H9 (cell line): ENCODE measurements around the gene CACNB4. TPM values are rescaled to one million over a fixed set of nuclear protein-coding genes. Genes with fewer than 3 reads are reported as not detected.

Source experiments
- DNase-seq: peaks from one replicate; pipeline ENCODE4 v3.0.0-alpha.2; 2017
- H2AFZ ChIP-seq: one replicate; pipeline ENCODE4 v1.6.1; 2013; ENCODE audit warnings: mild to moderate bottlenecking, low read length, control low read depth, moderate library complexity
- H2AK5ac ChIP-seq: 2 replicates; pipeline ENCODE4 v1.6.1; 2013; ENCODE audit warnings: low read length, control low read depth, mixed read lengths; ENCODE audit not compliant: insufficient read length
- H2BK120ac ChIP-seq: one replicate; pipeline ENCODE4 v1.6.1; 2013; ENCODE audit warnings: low read depth, mild to moderate bottlenecking, low read length, control low read depth, inconsistent platforms; ENCODE audit not compliant: poor library complexity, severe bottlenecking
- H2BK12ac ChIP-seq: 2 replicates; pipeline ENCODE4 v1.6.1; 2013; ENCODE audit warnings: low read length, control low read depth, mixed read lengths, low read depth; ENCODE audit not compliant: insufficient read length
- H2BK15ac ChIP-seq: 2 replicates; pipeline ENCODE4 v1.6.1; 2013; ENCODE audit warnings: low read depth, low read length, control low read depth
- H2BK20ac ChIP-seq: one replicate; pipeline ENCODE4 v1.6.1; 2013; ENCODE audit warnings: low read depth, mild to moderate bottlenecking, low read length, control low read depth, inconsistent platforms; ENCODE audit not compliant: poor library complexity, severe bottlenecking
- H2BK5ac ChIP-seq: 2 replicates; pipeline ENCODE4 v1.6.1; 2013; ENCODE audit warnings: low read length, control low read depth, mixed read lengths; ENCODE audit not compliant: insufficient read length
- H3K14ac ChIP-seq: 2 replicates; pipeline ENCODE4 v1.6.1; 2013; ENCODE audit warnings: low read length, control low read depth; ENCODE audit not compliant: insufficient read depth
- H3K18ac ChIP-seq: 2 replicates; pipeline ENCODE4 v1.6.1; 2013; ENCODE audit warnings: low read depth, mild to moderate bottlenecking, mixed read lengths, low read length, control low read depth; ENCODE audit not compliant: insufficient read length
- H3K23ac ChIP-seq: 2 replicates; pipeline ENCODE4 v1.6.1; 2013; ENCODE audit warnings: low read length, control low read depth, mixed read lengths, low read depth; ENCODE audit not compliant: insufficient read length
- H3K23me2 ChIP-seq: 2 replicates; pipeline ENCODE4 v1.6.1; 2013; ENCODE audit warnings: low read depth, mild to moderate bottlenecking, mixed read lengths, low read length, control low read depth; ENCODE audit not compliant: insufficient read length, poor library complexity, severe bottlenecking
- H3K27ac ChIP-seq: 2 replicates; pipeline ENCODE4 v1.5.1; 2013; ENCODE audit warnings: low read length, control low read depth, mixed read lengths, low read depth; ENCODE audit not compliant: insufficient read length
- H3K27me3 ChIP-seq: 2 replicates; pipeline ENCODE4 v1.6.1; 2013; ENCODE audit warnings: low read length, control low read depth, inconsistent platforms; ENCODE audit not compliant: insufficient read depth
- H3K4ac ChIP-seq: 2 replicates; pipeline ENCODE4 v1.6.1; 2013; ENCODE audit warnings: low read depth, mild to moderate bottlenecking, control low read depth, inconsistent platforms, low read length, moderate library complexity
- H3K4me1 ChIP-seq: 2 replicates; pipeline ENCODE4 v1.6.1; 2013; ENCODE audit warnings: low read length, control low read depth, inconsistent platforms; ENCODE audit not compliant: insufficient read depth
- H3K4me2 ChIP-seq: 2 replicates; pipeline ENCODE4 v1.6.1; 2013; ENCODE audit warnings: low read length, control low read depth, mixed read lengths; ENCODE audit not compliant: insufficient read length, insufficient read depth
- H3K56ac ChIP-seq: 2 replicates; pipeline ENCODE4 v1.6.1; 2013; ENCODE audit warnings: low read depth, mild to moderate bottlenecking, mixed read lengths, low read length, control low read depth; ENCODE audit not compliant: insufficient read length
- H3K79me1 ChIP-seq: 2 replicates; pipeline ENCODE4 v1.6.1; 2013; ENCODE audit warnings: low read depth, mild to moderate bottlenecking, moderate library complexity, low read length, control low read depth, inconsistent platforms; ENCODE audit not compliant: insufficient read depth, poor library complexity, severe bottlenecking
- H3K79me2 ChIP-seq: 2 replicates; pipeline ENCODE4 v1.6.1; 2013; ENCODE audit warnings: low read length, control low read depth, inconsistent platforms; ENCODE audit not compliant: insufficient read depth
- H3K9ac ChIP-seq: 2 replicates; pipeline ENCODE4 v1.6.1; 2013; ENCODE audit warnings: low read length, control low read depth, mixed read lengths; ENCODE audit not compliant: insufficient read length; ENCODE audit errors: extremely low read depth
- H3K9me3 ChIP-seq: one replicate; pipeline ENCODE4 v1.6.1; 2013; ENCODE audit warnings: low read depth, low read length, inconsistent platforms; ENCODE audit not compliant: control insufficient read depth
- H3T11ph ChIP-seq: one replicate; pipeline ENCODE4 v1.6.1; 2013; ENCODE audit warnings: mild to moderate bottlenecking, low read length, control low read depth, inconsistent platforms
- H4K20me1 ChIP-seq: one replicate; pipeline ENCODE4 v1.6.1; 2013; ENCODE audit not compliant: control insufficient read depth, insufficient read length, insufficient read depth
- H4K5ac ChIP-seq: 2 replicates; pipeline ENCODE4 v1.6.1; 2013; ENCODE audit warnings: low read depth, mild to moderate bottlenecking, mixed read lengths, low read length, control low read depth; ENCODE audit not compliant: insufficient read length
- H4K8ac ChIP-seq: replicated peaks from 2 replicates; pipeline ENCODE4 v1.6.1; 2013; ENCODE audit warnings: low read length, control low read depth, mixed read lengths, low read depth; ENCODE audit not compliant: insufficient read length
- H4K91ac ChIP-seq: 2 replicates; pipeline ENCODE4 v1.6.1; 2013; ENCODE audit warnings: low read depth, mild to moderate bottlenecking, moderate library complexity, mixed read lengths, low read length, control low read depth; ENCODE audit not compliant: insufficient read length
- H3K27ac Mint-ChIP-seq, 3 experiments: 2 replicates in 2 of 3; 3 replicates in 1 of 3; pipeline ENCODE4 v1.8.0; 2020 to 2021; ENCODE audit warnings: mixed read lengths in 3 of 3, mild to moderate bottlenecking in 1 of 3, moderate library complexity in 1 of 3
- H3K27me3 Mint-ChIP-seq: 2 replicates; pipeline ENCODE4 v1.8.0; 2021; ENCODE audit warnings: low read depth, mild to moderate bottlenecking, moderate library complexity, mixed read lengths
- H3K36me3 Mint-ChIP-seq, 3 experiments: 2 replicates in 2 of 3; 3 replicates in 1 of 3; pipeline ENCODE4 v1.8.0; 2020 to 2021; ENCODE audit warnings: low read depth in 3 of 3, mixed read lengths in 3 of 3; ENCODE audit not compliant: insufficient read depth in 1 of 3
- H3K4me1 Mint-ChIP-seq, 2 experiments: 2 replicates each; pipeline ENCODE4 v1.8.0; 2020; ENCODE audit warnings: mixed read lengths in 2 of 2
- H3K4me3 Mint-ChIP-seq, 2 experiments: 2 replicates in 1 of 2; 3 replicates in 1 of 2; pipeline ENCODE4 v1.8.0; 2020 to 2021; ENCODE audit warnings: mild to moderate bottlenecking in 2 of 2, mixed read lengths in 2 of 2, moderate library complexity in 1 of 2
- H3K9me3 Mint-ChIP-seq, 2 experiments: 2 replicates in 1 of 2; 3 replicates in 1 of 2; pipeline ENCODE4 v1.8.0; 2020; ENCODE audit warnings: mild to moderate bottlenecking in 2 of 2, mixed read lengths in 2 of 2, moderate library complexity in 1 of 2
- CTCF ChIP-seq: fragments of 200-600 bp; sonication (generic); conservative IDR thresholded peaks from 3 replicates; pipeline ENCODE4 v1.8.0; 2021; ENCODE audit warnings: antibody characterized with exemption, mild to moderate bottlenecking
- WGBS: extraction: QIAGEN DNeasy Blood & Tissue Kit; methylation state at CpG from one replicate; pipeline ENCODE4 v1.1.7; 2013; ENCODE audit warnings: missing lambda C conversion rate, low lambda C conversion rate, mixed read lengths; ENCODE audit not compliant: insufficient read length; ENCODE audit errors: extremely low coverage; 5-methylcytosine and 5-hydroxymethylcytosine counted together
- total RNA-seq: library from RNA; stranded (reverse); gene quantifications from 2 replicates; pipeline ENCODE4 v1.2.1, GENCODE V29; 2021

Gene CACNB4
- total RNA-seq, 1 experiment from 2014 or later: 1.4 TPM

DNA sequence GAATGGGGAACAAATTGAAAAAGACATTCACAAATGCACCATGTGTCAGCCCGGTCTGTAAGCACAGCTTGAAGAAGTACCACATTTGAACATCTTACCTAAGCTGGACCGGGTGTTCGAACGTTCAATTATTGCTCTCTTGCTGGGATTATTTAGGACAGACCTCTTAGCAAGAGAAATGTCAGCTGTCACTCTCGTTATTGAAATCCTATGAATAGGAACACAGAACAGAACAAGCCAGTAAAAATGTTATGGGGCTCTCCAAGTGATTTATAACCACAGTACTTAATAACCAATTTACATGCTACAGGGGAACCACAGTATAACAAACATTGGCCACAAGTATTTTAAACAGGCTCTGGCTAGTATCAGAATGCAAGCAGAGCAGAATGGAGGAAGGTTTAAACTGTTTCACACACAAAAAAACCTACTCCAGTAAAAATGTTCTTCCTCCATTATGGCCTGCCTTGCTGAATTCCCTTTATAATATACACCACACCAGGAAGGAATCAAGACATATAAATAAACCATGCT lies 238.2 kb downstream of the CACNB4 start:
- no peak overlapping the region for H3K9ac ChIP-seq
- no peak for DNase-seq

More for the DNA sequence above, 238.2 kb downstream of the CACNB4 start:
- Histone ChIP-seq H3K18ac (no peak overlapping the region), H3K27ac (no peak overlapping the region), H4K20me1 (no peaks in the 10 kb centered on the region), H2BK5ac (no peak overlapping the region), H3K27me3 (no peaks in the 10 kb centered on the region), H3K79me2 (no peaks in the 10 kb centered on the region), H2BK15ac (no peak overlapping the region), H2BK12ac (no peak overlapping the region), H2BK20ac (no peak overlapping the region), H3K4me1 (no peaks in the 10 kb centered on the region), H3K9me3 (no peaks in the 10 kb centered on the region), H4K91ac (no peak overlapping the region), H2AFZ (no peak overlapping the region), H3K23me2 (no peaks in the 10 kb centered on the region), H4K8ac (no peak overlapping the region), H4K5ac (no peak overlapping the region), H2AK5ac (no peak overlapping the region), H3K79me1 (no peaks in the 10 kb centered on the region), H3T11ph (no peak overlapping the region), H3K4me2 (no peak overlapping the region), H3K14ac (no peak overlapping the region), H3K23ac (no peak overlapping the region), H3K56ac (no peak overlapping the region), H3K4ac (no peak overlapping the region), H2BK120ac (no peak overlapping the region)
- Mint-ChIP-seq H3K9me3 (no peaks in the 10 kb centered on the region), H3K4me1 (peaks cover 0 to 4% of the 10 kb centered on the region in 2 experiments; a peak in 2 of 4 replicates), H3K4me3 (no peak overlapping the region), H3K27ac (no peak overlapping the region), H3K27me3 (no peaks in the 10 kb centered on the region), H3K36me3 (no peaks in the 10 kb centered on the region)
- TF ChIP-seq CTCF: no peak
- no CpG with 5 or more reads among the region's 5 CpGs for WGBS
